Measurements from ENCODE around the gene ZNF407.

The ZNF407 gene

DNA sequence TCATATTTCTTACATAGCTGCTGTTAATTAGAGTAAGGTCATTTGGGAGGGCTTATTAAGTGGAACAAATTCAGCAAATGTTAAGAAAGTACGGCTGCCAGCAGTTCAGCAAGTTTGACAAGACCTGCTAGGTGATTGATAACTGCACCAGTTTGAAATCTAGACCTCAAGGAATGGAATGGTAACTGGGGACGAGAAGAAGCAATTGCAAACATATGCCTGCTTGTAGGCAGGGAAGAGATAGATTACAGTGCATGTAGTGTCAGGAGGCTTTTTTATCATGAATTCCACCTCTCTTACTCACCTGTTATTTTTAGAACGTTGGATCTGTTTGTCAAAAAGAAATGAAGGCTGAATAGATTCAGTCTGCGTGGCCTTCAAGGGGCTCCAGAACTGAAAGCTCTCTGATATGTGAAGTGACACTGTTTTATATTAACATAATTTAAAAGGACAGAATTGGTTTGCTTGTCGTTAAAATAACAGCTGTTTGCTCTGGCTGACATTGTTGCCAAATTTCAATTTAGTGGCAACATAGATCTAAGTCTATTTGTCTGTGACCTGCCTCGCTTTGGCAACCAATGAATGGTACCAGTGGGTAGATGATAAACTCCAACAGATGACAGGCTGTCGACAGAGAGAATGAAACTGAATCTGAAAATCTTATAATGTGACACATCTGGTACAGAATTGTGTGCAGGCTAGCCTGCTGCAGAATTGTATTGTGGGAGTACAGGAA, 199.3 kb downstream of the ZNF407 start:
- no peak for DNase-seq

DNA sequence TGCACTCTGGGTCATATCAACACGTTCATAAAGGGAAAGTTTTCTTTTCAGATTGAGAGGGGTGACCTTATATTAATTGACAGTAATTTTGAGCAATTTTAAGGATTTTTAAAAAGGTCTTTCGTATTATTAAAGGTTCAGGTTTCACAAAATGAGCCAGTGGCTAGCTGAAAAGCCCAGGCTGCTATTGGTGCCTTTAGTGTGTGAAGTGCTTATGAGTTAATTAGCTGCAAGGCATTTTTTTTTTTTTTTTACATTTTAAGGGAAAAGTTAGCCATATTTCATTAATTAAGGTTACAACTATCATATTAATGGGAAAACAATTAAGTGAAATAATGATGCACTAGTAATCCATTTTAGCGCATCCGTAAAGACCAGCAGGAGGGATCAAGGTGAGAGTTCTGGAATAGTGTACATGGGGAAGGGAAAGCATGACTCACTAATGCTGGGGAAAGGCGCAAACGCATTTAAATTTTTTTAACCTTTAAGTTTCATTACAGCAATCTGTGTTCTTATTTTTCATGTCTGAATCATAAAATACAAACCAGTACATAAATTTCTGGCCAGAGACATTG, 200.0 kb downstream of the ZNF407 start:
- DNase-seq = no peak

DNA sequence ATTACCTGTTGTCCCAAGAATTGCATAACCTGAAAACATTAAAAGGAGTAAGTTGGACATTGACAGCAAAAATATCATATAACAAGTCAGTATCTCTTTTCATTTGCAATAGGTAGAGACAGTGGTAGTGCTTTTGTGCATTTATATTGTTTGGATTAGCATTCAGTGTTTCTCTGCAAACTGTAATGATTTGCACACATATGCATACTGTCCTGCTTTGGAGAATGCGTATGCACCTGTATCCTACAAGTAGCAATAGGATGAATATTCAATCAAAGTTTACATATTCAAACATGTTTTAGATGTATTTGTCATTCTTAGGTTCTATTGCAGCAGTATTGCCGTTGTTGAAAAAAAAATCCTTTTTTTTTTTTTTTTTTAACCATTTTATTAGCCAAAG, 201.9 kb downstream of the ZNF407 start:
- no peak for DNase-seq

DNA sequence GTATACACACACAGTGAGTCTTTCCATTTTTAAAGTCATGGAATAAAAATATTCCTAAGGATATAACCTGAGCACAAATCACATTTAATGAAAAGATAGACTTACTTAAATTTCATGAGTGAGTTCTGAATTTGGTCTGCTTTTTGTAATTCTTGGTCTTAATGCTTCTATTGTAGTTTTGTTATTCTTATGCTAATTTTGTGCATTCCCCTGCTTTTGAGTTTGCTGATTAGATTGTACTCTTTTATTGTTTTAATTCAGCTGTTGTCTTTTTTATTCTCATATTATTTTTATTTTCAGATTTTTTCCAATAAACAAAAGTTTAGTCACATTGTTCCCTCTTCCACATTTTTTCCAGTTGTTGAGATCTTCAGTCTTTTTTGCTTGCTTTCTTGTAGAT, 202.4 kb downstream of the ZNF407 start:
- DNase-seq = no peak

DNA sequence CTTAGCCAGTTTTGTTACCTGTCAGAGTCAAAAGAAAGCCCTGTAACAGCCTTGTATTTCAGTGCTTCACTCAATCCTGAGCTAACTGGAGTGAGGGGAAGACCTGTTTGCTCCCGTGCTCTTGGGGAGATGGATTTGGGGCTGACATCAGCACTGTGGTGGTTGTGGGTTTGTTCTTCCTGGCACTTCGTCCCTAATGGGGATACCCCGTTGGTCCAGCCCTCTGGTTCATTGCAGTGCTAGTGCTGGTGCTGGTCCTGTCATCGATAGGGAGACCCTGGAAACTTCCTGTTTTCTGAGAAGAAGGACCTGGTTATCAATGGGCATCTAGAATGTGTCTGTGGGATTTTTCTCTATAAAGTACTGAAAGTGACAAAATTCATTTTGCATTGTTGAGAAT, 205.4 kb downstream of the ZNF407 start:
- no peak for DNase-seq

DNA sequence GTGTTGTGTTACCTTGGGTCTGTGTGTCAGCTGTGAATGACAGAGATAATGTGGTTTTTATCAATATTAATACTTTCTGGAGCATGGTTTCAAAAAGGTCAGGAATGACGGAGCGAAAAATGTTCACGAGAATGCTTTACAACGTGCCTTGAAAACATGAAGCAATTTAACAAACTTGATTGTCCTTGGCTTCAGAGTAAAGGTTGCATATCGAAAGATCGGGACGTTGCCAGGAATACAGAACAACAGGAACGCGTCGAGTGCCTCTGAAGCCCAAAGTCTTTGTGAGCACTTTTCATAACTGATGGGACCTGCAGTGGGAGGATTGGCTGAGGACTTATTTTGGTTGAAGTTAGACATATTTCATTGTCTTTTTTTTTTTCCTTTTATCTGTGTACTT, 206.1 kb downstream of the ZNF407 start:
- no peak for DNase-seq

DNA sequence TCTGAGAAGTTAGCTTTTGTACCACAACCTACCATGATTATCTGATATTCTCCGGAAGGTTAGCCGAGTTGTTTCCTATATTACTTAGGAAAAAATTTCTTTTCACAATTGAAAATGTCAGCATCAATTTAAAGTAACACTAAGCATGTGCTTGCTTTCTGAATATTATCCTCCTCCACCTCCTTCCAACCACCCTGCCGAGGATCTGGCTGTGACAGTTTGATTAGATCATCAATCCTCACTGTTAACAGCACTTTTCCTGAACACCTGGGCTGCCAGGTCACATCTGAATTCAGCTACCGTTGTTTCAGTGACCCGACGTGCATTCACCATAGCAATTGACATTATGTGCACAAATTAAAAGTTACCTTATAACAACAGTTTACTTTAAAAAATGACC, 207.0 kb downstream of the ZNF407 start:
- no peak for DNase-seq

DNA sequence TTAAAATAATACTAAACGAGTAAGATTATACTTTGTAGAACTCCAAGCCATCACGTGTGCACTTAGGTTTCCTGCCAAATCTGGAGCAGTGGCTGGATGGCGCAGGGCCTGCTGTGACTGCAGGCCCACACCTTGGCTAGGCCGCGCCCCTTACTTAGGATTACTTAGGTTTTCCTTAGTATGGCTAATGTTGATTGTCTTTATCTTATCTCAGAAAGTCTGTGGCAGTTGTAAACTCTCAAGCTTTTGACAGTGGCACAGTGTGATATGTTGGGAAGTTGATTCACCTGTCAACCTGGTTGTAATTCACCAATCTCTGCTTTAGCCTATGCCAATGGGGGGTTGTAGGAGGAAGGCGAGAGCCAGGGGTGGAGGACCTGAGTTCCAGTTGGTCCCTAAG, 208.4 kb downstream of the ZNF407 start:
- DNase-seq = no peak

DNA sequence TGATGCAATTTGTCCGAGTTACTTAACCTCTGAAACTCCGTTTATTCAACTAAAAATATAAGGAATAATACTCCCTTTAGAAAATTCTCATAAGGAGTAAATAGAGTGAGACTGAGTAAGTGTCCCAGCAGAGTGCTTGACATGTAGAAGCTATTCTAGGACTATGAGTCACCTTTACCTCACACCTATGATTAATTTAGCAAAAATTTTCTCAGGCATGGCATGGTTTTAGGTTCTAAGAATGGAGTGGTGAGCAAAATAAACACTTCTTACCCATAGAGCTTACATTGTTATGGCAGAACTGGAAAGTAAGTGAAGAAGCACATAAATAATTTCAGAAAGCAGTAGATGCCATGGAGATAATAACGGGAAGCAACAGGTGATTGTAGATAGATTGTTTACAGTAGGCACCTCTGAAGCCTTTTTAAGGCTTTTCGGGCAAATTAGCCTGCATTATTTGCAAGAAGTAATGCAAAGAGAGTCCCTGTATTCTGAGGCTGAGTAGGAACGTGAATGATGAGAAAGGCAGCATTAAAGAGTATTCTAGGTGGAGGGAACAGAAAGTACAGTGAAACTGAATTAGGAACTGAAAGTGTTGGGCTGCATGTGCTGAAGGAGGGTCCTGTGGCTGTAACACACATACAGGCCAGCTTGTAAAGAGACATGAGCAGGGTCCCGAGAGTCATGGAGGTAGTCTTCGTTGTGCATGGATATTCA, 209.2 kb downstream of the ZNF407 start:
- no peak for DNase-seq

DNA sequence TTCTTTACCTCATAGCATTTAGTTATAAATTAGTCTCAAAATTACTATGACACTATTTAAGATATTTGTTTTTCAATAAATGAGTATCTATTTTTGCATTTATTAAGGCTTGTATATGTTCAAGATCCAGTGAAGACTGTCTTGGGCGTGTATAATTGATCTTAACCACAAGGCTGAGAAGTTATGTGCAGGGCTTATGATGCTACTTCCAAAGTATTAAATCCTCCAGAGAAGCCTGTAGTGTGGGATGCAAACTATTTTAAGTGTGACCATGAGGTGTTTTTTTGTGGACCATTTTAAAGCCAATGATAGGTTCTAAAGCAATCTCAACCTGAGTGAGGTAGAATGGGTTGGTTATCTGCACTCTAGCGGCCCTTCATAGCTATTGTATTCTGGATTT, 219.9 kb downstream of the ZNF407 start:
- no peak for DNase-seq

DNA sequence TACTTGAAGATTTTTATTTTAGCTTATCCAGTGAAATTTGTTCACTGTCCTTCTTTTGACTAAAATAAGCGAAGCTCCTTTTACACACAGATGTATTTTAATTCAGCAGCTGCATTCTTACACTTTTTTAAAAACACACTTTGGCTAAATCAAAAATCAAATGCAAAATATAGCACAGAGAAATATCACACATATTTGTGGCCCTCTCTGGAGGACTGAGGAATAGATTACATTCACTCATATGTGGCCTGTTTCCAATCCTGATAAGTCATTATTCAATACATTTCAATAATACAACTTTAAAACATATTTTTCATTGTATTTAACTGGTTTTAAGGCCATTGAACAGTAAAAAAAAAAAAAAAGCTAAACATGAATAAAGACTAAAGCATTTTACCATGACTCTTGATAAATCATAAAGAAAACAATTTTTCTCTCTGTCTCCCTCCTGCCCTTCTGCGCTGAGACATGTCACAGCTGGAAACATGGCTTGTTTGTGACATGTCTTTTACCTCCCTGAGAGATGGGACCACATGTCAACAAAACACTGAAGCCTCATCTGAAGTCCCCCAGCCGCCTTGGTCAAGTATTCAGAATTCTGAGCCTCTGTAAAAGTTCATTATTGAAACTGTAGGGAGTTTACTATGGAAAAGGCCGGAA, 221.0 kb downstream of the ZNF407 start:
- DNase-seq = no peak

DNA sequence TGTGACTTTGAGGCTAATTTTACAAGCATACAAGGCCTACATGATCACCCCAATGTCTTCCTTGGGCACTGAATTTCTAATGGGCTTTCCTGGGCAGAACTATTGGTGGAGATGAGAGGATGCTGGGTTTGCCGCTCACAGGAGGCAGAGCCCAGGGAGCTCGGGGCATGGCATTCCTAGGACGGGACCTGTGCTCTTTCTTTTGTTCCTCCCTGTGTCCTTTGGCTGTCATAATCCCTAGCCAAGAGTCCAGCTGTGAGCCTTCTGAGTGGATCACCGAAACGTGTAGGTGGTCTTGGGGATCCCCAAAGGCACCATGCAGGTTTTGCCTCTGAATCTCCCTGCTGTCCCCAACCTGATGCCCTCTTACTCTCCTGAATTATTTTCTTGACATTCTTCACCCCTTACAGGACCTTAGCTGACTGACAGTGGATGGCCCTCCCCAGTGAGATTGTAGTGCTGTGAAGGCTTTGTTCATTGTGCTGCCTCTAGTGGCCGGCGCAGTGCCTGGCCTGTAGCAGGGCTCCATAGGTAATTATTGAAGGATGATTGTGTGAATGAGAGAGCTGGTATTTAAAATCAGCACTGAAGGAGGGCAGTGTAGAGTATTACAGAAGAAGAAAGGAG, 221.9 kb downstream of the ZNF407 start:
- DNase-seq = peak; percentile 0

DNA sequence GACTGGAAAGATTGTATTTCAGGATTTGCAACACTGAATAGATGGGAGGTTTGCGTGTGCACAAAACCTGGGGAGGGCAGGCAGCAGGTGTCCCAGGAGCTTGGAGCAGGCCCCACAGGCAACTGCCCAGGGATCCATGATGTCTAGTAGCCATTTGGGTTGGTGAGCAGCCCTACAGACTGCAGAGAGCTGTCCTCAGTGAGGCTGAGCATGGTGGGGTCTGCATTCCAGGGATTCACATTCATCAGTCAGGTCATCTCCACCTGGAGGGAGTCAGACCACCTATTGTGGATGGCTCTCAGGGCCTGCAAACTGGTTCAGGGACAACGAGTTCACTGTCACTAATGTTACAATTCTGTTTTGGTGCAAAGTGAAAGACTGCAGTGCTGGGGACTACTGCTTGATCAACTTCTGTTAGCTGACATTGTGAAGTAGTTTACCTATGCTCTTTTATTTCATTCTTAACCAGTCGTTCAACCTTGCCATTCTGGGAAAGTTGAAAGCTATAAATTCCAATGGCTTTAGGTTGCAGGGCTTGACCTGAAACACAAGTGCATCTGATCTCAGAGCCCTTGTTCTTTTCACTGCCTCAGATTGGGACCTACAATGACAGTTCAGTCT, 222.6 kb downstream of the ZNF407 start:
- no peak for DNase-seq

DNA sequence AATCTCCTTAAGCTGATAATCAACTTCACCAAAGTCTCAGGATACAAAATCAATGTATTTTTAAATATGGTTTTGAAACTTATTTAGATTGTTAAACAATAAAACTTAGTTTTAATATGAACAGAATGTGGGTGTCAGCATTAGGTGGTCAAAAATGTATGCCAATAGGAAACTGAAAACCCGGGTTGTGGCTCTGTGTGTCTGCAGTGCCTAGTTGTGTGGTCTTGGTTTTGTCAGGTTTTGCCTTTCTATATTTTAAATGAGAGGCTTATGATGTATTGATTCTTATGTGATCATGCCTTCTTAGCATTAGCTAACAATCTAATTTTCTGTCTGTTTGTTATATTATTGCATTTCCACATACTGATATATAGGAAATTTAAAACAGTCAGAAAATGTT, 227.8 kb downstream of the ZNF407 start:
- DNase-seq = no peak

DNA sequence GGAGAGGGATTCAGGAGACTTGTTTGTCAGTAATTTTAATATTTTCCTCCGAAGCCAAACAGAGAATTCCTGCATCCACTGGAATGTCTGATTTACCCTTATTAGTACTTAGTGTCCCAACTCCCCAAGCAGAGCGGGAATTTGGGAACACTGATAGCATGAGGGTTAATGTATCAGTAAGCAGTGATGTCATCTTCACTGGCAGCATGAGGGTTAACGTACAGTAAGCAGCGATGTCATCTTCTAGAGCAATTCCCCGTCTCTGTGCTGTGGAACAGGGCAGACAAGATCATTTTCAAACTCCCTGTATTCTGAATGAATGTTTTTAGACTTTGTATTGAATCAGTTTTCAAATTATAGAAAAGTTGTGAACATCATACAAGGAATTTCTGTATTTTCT, 228.9 kb downstream of the ZNF407 start:
- DNase-seq = no peak

DNA sequence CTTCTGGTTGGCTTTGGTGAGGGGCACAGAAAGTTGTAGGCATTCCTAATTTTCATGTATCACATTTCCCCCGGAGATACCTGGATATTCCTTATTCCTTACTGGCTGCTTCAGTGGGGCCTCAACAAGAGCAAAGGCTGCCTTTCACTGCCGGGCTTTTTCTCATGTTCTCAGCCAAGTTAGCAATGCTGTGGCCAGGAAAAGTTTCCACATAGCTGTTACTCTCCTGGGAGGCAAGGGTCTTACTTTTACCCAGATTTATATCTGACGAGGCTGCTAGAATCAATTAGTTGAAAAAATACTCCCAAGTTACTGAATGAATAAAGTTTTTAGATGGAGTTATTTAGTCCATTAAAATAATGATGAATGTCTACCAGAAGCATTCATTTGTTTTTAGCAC, 230.5 kb downstream of the ZNF407 start:
- DNase-seq = no peak

DNA sequence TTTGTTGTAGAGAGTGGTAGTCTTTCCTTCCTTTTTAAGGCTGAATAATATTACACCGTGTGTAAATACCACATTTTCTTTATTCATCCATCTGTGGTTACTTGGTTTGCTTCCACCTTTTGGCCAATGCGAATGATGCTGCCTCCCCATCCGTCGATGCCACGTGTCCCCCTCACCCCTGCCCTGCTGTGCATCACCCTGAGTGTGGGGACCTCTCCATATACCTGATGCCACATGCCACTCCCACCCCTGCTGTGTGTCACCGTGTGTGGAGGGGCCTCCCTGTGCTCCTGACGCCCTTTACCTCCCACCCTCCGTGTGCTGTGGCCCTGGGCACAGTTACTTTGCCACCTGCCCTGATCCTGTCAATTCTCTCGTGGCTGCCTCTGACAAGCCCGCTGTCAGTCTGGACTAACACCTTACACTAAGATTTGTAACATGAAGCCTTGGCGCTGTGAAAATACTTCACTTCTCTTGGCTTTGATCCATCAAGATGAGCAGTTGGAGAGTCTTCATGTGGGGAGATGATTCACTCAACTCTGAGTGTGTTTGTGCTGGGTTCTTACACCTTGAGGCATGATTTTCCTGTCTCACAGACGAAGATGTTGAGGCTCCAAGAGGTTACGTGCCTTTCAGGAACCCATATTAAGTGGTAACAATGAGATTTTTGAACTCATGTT, 234.0 kb downstream of the ZNF407 start:
- DNase-seq = no peak

DNA sequence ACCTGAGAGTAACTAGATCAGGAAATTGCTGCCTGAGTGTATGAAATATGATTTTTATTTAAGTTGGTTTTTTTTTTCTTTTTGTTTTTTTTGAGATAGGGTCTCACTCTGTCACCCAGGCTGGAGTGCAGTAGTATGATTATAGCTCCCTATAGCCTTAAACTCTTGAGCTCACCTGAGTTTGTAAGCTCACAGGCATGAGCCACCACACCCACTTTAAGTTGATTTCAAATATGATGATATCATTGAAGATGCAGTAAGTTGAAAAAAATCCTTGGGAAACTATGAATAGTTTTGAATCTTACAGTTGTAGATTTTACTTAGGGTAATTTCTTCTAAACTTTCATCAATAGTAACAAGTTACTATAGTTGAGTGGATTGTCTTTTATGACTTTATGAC, 234.7 kb downstream of the ZNF407 start:
- no peak for DNase-seq

DNA sequence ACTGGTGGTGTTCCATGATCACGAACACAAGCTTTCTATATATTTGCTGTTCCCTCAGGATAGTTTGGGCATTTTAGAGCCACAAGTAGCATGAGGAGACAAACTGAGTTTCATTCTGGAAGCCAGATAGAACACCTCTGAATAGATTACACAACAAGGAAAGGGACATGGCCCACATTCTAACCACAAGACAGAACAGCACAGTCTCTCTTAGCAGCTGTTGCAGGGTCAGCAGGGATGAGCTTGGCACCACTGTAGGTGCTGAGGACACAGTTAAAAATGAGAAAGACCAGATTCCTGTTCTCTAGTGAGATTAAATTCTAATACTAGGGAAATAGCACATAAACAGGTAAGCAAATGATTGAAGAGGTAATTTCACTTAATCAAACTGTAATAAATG, 235.3 kb downstream of the ZNF407 start:
- no peak for DNase-seq

DNA sequence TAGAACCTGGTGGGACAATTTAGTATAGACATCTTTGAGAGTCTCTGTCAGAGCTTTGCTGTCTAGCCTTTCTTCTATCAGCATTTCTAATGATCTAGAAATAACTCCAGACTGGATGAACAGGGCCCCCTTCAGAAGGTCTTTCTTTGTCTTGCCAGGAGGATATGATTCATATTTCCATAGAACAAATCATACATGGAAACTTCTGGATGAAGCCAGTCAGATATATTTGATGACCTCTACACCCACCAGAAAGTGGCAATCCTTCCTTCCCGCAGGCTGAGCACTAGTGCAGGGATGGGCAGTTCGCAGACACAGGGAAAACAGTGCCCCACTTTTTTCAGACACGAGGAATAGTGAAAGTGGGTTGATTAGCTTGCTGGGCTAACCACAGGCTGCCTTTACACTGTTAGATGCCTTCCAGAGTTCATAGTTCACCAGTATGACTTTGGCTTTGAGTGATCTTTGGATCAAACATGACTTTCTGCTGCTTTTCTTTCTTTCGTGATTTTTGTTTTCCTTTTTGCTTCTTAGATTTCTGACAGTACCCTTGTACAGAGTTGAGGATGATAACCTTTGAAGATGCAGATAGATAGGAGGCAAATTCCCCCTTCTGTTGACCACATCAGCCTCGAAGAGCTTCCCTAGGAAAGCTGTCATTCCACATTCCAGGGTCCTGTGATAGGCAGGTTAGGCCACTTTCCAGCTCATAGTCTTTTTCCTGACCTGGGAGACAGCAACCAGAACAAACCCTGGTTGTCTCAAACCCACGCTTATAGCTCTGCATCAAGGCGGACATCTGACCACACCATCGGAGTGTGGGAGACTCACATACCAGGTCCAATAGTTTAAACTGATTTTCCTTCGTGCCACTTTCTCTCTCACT, 237.0 kb downstream of the ZNF407 start:
- no peak for DNase-seq

All from stimulated activated naive CD4-positive, alpha-beta T cell treated with Interleukin-2 at 50 U/mL for 16 hours (primary cell).